SIG-M5 treated with dmso at 0.1 percent for 504 hours (cell line): Measurements from ENCODE around the gene RAB44.

Experiments
- DNase-seq: peaks from one replicate; lab custom pipeline; 2025; ENCODE audit not compliant: unreplicated experiment; lab: John Stamatoyannopoulos, UW

The RAB44 gene

DNA sequence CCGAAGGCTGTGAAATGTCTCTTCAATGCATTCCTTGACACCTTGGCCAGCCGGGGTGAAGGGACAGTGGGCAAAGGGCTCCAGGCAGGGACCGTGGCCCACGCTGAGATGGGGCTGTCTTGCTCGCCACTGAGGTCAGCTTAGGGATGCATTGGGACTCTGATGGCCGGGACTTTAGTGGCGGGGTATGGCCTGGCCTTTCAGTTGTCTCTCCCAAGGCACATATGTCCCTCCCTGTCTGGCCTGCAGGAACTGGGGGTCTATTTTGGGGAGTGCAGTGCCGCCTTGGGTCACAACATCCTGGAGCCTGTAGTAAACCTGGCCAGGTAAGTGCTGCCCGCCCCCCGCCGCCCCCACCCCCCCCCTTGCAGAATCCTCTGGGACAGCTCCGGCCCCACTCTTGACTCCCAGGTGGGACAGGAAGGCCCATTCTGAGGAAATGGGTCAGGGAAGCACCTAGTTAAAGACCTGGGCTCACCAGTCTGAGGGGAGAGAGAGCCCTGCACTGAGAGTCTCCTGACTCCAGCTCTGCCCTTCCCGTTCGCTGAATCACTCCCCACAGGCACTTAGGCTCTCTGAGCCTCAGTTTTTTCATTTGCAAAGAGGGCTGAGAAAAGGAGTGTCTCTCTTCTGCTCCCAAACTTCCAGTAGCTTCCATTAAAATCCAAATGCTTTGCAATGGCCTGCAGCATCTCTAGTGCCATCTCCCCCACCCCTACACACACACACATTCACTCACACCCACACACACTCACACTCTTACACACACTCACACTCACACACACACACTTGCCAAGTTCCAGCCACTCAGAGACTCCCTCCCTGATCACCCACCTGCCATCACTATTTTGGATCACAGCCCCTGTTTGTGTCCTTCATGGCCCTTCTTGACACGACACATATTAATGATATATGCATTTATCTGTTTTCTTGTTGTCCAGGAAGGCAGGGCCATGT lies 33.1 kb downstream of the RAB44 start:
- DNase-seq: no peak

DNA sequence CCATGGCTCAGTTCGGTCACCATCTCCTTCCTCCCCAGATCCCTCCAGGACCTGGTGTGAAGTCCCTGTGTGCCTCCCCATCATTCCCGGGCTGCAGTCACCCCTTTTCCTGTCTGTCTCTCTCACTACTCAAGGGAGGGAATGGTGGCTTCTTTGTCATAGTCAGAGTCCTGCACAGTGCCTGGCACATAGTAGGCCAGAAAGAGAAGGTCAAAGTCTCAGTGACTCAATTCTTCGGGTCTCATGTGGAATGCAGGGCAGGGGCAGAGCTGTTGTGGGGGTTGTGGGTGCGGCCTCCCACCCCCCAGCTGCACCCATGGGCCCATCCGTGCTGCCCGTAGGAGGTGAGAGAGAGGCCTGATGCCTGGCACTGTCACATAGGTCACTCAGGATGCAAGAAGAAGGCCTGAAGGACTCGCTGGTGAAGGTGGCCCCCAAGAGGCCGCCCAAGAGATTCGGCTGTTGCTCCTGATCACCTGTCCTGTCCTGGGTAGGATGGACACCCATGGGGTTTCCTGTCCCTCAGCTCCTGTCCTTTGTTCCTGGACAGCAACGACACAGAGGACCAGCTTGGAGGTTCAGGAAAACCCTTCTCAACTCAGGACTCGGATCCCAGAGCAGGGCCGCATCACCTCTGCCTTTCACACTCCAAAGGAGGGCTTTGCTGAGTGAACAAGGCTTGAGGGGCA lies 34.1 kb downstream of the RAB44 start:
- DNase-seq: no peak

DNA sequence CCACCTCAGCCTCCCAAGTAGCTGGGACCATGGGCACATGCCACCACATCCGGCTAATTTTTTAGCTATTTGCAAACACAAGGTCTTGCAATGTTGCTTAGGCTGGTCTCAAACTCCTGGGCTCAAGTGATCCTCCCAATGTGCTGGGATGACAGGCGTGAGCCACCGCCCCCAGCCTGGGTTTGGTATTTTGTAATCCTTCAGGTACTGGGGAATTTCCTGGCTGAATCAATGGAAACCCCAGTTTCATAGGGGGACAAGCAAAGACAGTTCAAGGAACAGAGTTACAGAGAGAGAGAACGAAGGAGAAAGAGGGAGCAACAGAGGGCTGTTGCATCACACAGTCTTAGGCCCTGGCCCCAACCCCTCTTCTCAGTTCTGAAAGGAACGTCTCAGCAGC lies 35.7 kb downstream of the RAB44 start:
- no peak for DNase-seq

DNA sequence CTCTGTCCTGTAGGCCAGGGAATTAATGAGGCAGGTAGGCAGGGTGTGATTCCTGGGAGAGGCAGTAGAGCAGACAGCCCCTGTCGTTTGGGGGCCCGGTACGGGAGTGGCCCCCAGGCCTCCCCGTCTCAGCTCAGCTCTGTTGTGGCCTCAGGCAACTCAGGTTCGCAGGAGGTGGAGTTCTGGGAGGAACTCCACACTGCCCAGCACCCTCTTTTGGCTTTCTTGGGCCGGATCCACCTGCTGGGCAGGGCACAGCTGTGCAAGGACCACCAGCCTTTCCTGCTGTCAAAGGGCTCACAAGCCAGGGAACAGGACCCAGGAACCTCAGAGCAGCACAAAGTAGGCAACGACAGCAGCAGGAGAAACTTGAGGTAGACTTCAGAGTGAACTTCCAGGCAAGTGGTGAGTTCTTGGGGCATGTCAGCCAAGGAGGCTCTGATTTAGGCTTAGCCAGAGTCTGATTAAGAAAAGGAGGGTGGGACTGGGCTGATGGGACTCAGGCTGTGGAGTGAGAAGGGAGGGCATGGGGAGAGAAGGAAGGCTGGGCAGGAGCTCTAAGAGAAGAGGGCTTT lies 36.9 kb downstream of the RAB44 start:
- no peak for DNase-seq

DNA sequence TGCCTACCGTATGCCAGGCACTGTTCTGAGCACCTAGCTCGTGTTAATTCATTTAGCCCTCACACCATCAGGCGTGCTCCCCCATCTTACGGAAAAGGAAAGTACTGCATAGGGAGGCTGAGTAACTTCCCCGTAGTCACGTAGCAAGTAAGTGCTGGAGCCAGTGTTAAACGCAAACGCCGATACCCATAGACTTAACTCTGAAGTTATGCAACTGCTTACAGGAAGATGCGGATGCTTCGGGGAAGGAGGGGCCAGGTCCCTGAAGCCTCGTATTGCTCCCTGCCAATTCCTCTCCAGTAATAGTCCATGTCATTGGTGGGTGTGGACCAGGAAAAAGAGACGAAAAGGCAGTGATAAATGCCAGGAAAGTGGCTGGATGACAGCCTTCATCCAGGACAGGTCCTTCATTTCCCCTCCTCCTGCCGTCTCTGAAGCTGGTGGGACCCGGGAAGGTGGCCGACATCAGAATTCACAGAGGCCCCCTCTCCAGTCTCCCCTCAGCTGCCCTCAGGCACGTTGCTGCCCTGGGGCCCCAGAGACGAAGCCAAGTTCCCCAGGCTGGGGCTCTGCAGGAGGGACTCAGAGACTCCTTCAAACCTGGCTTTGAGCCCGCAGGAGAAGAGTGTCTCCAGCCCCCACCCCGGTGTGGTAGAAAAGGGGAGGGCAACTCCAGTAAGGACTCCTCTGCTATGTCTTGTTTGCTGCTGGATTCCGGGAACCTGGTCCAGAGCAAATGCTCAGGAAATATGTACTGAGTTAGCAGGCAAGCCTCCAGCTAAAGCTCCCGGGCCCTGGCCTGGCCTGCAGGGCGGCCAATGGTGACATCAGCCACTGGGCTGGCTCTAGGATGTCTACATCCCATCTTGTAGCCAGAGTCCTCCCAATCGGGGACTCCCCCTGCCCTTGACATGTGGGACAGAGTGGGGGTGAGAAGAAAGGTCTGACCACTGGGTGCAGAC lies 37.8 kb downstream of the RAB44 start:
- DNase-seq: peak; percentile 84

DNA sequence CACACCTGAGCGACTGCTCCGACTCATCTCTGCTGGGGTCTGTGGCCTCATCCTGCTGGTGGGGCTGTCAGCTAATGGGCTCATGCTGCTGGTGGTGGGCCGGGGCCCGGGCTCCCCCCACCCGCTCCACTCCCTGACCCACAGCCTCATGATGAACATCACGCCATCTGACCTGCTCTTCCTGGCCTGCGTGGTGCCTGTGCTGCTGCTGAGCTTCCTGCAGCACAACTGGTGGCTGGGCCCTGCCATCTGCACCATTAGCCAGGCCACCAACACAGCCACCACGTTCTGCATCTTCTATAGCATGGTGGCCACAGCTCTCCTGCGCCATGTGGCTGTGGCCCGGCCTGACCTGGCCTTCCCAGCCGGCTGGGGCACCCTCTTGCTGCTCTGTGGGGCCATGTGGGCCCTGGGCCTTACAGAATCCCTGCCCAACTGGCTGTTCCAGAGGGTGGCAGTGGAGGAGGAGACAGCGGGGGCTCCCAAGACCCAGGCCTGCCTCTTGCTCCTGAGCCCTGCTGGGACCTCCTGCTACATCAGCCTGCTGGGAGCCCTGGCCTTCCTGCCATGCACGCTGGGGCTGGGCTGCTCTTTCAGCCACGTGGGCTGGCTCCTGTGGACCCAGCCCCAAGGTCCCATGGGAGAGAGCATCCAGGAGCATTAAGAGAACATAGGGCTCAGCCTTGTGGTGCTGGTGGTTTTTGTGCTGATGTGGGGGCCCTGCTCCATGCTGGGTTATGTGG lies 39.6 kb downstream of the RAB44 start:
- no peak for DNase-seq

DNA sequence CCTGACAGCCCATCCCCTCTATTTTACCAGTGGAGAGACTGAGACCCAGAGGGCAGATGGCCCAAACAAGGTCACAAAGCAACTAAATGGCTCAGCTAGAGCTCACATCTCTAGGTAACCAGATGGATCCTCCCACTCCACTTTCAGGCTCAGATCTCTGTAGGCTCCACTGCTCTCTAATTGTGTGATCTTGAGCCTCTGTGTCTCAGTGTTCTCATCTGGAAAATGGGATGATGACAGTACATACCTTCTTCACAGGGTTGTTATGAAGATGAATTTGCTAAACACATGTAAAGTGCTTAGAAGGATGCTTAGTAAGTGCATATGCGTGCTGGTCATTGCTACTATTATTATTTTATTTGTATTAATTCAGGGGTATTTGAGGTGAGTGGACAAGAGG lies 40.5 kb downstream of the RAB44 start:
- DNase-seq: no peak

DNA sequence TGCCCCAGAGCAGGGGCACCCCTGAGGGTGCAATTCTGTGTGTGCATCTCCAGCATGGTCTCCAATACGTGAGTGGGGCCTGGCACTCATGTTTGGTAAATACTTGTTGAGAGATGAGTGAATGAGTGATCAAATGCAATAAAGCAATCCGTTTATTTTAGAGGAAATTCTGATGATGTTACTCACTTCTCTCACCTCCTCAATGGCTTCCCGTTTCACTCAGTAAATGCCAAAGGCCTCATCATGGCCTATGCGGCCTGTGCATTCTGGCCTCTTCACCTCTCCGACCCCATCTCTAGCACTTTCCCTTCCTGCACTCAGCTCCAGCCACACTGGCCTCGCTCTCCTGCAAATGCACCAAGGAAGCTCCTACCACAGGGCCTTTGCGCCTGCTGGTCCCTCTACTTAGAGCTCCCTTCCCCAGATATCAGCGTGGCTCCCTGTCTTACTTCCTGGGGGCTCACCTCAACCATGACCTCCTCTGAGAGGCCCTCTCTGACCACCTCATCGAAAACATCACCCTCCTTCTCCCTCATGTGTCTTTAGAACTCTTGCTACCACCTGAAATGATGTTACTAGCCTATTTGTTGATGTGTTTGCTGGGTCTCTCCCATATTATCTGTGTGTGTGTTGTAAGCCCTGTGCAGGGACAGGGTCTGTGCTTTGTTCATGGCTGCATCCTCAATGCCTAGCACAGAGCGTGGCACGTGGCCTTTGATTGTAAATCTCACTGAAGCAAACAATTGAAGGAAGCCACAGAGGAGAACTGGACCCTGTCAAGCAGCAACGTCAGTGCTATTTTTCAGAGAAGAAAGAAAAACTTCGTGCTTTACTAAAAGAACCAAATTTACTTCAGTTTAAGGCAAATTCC lies 42.6 kb downstream of the RAB44 start:
- no peak for DNase-seq

DNA sequence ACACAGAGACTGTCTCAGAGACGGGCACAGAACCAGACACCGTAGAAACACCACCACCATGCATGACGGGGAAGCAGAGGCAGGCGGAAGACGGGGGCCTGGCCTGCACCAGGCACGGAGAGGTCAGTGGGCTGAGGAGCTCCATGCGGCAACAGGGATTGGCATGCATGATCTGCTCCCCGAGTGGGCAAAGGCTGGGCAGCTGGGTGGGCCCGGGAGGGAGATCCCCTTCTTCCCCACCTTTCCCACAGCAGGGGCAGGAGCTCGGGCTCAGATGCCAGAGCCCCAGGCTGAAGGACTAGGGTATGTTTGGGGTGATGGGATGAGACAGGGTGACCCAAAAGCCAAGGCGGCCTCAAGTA lies 43.2 kb downstream of the RAB44 start:
- DNase-seq: no peak

DNA sequence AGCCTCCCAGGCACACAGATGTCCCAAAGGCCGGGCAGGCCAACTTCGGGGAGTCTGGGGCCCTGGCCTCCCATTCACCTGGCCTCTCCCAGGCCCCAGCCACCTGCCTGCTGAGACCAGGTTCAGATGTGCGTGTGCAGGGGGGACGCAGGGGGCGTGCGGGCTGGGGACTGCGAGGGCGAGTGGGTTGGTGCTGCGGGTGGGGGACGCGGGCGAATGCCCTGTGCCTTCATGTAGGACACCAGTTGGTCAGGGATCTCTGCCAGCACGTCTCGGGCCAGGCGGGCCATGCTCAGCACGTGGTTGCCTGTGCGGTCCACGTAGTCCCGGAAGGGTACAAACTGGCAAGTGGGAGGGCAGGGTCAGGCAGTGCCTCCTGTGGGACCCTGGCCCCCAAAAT lies 44.5 kb downstream of the RAB44 start:
- no peak for DNase-seq

DNA sequence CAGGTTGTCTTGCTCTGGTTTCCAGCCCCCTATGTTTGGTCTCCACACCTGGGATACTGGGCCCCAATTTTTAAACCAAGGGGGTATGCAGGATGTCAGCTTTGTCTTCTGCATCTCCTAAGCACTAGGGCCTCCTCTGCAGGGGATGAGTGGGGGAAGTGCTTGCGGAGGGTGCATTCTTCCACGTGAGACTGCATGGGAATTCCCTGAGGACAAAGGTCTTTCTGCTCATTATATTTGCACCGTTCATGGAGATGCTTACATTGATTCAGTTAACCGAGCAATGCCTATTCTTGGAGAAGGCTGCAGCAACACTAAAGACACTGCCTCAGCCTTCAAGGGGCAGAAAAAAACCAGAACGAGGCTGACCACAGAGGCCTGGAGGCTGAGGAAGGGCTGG lies 45.4 kb downstream of the RAB44 start:
- DNase-seq: no peak

DNA sequence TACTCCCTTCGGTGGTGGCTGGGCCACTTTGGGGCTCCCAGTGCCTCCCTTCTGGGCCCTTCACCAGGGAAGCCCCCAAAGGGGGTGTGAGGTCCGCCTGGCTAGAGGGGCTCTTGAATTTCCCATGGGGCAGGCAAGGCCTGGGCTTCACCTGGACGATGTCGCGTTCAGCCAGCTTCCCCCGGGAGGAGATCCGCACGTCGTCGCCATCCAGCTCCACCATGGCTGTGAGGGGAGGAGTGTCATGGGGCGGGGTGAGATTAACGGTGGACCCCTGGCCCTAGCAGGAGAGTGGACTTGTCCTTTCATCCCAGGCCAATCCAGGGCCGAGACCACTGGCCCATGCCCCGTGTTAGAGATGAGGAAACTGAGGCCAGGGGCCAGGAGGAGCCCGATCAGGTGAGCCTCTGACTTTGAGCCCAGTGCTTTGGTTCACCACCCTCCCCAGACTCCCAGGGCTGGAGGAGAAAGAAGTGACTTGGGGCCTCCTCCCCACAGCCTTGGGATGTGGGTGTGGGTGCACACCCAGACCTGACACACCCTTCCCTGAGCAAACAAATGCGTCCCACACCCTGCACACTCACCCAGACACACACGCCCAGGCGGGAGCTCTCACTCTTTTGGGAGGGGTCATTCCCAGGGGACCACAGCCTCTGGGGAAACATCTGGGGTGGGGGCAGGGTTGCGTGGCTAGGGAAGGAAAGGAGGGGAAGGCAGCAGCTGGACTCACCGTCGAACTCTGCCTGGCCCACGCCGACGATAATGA lies 46.1 kb downstream of the RAB44 start:
- no peak for DNase-seq

DNA sequence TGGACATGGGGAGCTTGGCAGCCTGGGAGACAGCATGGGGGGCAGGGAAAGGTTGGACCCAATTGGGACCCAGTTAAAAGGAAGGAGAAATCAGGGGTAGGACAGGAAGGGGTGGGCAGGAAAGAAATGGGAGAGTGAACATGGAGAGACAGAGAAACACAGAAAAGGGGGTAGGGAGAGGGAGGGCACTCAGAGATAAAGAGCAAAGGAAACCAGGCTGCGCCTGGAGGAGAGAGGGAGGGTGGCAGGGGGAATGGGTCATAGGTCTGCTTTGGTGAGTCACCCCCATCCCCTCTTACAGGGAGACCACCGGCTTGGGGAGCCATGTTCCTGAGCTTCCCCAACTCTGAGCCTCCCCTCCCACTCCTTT lies 46.7 kb downstream of the RAB44 start:
- no peak for DNase-seq

DNA sequence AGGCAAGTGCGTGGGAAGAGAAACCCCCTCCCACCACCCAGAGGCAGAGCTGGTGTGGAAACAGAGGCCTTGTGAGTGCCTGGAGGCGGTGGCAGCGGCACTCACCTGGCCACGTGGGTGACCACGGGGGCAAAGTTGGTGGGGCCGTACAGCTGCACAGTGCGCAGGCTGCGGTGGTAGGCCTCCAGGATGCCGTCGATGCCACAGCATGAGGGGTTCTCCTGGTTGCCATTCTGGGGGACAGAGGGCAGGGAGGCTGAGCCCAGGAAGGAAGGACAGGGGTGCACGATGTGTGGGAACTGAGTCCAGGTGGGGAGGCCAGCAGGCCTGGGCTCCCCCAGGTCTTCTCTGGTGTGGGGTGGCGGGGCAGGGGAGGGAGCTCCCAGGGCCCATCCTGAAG lies 47.7 kb downstream of the RAB44 start:
- DNase-seq: no peak

DNA sequence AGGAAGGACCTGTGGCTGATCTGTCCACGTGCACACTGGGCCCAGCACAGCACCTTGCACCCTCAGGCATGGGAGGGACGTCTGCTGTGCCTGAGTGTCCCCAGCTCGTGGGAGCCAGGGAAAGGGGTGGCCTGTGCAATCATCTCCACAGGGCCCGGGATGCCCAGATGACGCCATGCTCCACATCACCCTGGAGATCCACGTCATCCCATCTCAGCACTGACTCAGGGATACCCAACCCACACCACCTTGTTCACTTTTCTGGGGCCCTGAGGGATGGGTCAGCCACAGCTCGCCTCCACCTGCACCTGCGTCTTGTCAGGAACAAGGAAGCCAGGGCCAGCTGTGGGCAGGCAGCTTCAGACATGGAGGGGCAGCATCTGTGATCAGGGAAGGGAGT lies 48.2 kb downstream of the RAB44 start:
- DNase-seq: no peak

DNA sequence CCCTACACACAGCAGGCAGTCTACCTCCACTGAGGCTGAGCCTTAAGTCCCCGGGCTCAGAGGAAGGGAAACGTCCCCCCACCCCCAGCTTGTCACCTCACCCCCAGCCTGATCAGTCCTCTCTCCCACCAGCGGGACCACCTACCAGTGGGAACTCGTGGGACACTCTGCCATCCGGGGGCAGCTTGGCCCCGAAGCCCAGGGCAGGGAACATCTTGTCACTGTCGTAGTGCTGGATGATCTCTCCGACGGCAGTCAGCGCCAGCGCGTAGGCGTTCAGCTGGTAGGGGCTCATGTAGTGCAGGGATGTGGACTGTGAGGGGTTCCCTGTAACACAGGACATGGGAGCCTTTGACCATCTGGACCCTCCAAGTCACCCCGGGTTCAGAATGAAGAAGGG lies 48.6 kb downstream of the RAB44 start:
- DNase-seq: no peak

DNA sequence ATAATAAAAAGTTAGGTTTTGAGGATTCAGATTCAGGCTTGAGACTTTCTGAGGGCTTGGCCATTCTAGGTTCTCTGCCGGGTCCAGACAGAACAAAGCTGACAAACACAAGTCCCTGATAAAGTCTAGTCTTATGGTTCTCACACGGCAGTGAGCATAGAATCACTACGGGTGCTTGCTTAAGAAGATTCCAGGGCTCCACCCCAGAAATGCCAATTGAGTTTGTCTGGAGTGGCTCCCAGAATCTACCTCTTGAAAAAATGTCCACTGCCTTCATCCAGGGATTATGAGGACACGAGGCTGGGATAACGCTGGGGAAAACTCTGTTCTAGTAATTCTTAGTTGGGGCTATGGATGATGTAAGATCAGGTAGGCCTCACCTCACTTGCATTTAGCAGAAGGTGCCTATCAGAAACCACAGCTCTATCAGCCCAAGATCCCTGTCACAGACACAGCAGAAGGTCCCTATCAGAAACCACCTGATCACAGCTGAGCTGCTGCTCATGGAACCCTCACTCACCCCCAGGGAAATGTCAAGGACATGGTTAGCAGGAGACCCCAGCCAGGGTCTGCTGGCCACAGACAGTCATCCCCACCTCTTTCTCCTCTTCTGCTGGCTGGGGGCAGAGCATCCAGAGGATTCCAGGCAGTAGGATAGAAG lies 52.3 kb downstream of the RAB44 start:
- no peak for DNase-seq

DNA sequence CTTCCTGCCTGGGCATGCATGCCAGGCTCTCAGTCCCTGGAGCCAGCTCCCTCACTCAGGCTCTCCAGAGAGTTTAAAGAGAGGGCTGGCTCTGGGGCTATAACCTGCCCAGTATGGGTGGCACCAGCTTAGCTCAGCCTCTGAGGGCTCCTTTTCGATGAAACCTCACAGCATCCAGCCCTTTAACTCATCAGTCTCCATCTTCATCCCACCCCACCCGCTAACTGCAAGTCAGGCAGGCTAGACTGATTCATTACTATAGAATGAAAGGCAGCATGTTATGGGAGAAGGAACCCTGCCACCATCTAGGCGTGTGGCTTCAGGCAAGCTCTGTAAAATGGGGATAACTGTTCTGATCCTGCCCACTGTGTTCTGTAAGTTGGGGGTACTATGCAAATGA lies 53.5 kb downstream of the RAB44 start:
- DNase-seq: no peak
